ENCODE results near the gene ART4.

The ART4 gene

DNA sequence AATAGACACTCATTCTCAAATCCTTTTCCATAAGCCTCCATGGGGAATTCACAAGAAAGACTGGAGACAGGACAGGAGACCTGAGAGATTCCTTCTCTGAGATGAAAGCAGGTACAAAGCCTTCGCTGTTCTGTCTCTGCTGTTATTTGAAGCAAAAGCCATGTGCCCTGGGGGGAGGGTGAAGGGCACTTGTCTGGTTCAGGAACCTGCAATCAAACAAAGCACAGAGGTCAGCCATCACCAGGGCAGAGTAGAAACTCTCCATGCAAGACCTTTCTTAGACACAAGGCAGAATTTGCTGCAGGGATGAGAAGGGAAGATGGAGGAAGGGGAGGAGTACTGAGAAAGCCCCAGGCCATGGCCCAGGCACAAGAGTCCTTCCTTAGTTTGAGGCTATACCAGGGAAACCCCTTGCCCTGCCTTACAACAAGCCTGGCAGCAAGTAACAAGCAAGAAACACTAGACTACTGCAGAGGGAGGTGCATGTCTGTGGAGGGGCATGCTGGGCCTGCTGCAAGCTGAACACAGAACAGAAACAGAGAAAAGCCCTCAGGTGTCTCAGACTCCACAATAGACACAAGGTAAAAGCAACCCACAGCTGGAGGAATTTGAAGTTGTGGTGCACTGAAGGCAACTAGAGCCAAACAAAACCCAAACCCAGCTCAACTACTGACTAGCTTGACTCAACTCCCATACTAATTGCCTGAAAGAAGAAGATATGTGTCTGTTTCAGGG is 7.8 kb upstream of the ART4 start:
- no peak for DNase-seq (ENCODE audit: low read depth)

DNA sequence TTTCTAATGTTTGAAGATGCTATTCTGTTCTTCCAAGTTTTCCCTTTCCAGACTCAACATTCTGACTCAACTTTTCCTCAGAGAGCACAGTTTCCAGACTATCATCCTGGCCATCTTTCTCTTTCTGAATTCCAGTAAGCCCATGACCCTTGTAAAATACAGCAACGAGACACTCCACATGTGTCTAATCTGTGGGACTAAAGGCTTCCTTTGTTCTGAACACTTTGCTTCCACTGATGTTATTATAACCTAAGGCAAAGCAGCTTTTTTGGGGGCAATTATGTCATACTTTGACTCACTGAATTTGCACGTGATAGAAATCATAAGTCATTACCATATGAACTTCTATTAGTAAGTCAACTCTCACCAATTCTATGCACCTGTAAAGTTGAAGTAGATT is 6.3 kb upstream of the ART4 start:
- no peak for DNase-seq (ENCODE audit: low read depth)

GRCh38 chr12:14846876-14847580 is 3.7 kb upstream of the ART4 start:
- no peak for DNase-seq (ENCODE audit: low read depth)

DNA sequence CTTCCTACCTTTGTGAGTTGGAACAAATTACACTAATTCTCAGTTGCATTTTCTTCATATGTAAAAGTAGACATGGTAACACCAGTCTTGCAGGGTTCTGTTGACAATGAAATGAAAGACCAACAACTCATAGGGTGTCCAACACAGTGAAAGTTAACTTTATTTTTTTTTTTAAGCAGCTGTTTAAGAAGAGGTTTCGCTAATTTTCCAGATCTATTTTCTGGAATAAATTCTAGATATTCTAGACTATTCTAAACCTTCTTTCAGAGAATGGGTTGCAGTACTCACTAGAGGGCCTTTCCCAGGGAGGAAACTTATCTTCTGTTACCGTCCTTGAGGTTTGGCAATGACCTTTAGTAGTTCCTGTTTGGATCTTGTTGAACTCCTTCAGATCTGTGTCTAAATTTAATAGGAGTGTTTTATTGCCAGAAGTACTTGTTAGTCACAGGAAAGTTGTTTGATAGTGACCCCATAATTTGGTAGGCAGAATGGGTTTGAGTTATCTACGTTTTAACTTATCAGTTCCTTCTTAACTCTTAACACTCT is 2.8 kb upstream of the ART4 start:
- DNase-seq (ENCODE audit: low read depth), result no peak

DNA sequence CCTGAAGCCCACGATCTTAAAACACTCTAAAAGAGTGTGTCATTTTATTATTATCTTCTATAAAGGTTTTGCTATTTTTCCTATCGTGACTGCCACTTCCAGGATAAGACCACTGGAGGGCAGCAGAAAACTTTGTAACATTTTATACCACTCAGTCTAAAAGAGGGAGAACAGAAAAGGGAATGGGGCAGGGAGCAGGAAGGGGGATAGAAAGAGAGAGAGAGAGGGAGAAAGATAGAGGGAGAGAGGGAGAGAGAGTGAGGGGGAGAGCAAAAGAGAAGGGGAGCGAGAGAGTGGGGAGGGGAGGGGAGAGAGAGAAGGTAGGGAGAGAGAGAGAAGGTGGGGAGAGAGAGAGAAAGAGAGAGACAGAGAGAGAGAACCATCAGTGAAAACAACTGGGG is 2.0 kb upstream of the ART4 start:
- DNase-seq (ENCODE audit: low read depth), result no peak

- DNase-seq (ENCODE audit: low read depth), result no peak
Measured at GRCh38 chr12:14844401-14844800, 1.1 kb upstream of the ART4 start.

- DNase-seq (ENCODE audit: low read depth), result no peak
Measured at GRCh38 chr12:14842315-14842714, 1.0 kb downstream of the ART4 start.

DNA sequence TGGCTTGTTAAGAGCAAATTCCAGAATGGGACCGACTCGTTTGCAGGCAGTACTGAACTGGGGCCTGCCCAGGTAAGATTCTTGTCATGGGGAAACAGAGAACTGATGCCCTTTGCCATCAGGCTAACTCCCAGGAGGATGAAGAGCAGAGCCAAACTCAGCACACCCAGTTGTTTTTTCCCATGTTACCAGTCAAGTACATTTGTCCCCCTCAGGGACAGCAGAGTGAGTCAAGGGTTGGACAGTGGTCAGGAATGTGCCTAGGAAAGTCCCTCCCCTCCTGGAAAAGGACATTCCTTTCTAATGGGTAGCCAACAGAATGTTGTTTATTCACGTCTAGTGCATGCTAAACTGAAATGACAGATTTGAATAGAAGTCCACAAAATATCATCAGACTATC is 1.6 kb downstream of the ART4 start:
- DNase-seq (ENCODE audit: low read depth), result no peak

GRCh38 chr12:14840616-14841015 is 2.7 kb downstream of the ART4 start:
- no peak for DNase-seq (ENCODE audit: low read depth)

GRCh38 chr12:14839262-14839661 is 4.1 kb downstream of the ART4 start:
- no peak for DNase-seq (ENCODE audit: low read depth)

GRCh38 chr12:14836336-14837210 is 6.8 kb downstream of the ART4 start:
- no peak for DNase-seq (ENCODE audit: low read depth)

DNA sequence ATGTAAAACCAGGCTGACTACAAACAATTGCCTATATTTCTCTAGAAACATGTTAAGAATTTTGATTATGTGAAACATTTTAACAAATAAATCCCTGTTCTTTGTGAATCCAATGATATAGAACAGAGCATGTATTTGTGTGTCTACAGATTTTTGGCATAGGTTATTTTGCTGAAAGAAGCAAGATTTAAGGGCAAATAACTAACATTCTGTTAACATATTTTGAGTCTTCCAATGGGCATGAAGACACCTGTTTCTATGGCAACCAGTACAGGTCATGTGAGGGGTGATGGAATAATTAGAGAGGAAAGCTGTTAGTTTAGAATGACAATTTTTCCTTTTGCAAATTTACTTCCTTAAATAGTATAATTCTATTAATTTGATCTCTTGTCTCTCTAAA is 8.8 kb downstream of the ART4 start:
- DNase-seq (ENCODE audit: low read depth), result no peak

- DNase-seq (ENCODE audit: low read depth), result no peak
Measured at GRCh38 chr12:14833952-14834351, 9.4 kb downstream of the ART4 start.

DNA sequence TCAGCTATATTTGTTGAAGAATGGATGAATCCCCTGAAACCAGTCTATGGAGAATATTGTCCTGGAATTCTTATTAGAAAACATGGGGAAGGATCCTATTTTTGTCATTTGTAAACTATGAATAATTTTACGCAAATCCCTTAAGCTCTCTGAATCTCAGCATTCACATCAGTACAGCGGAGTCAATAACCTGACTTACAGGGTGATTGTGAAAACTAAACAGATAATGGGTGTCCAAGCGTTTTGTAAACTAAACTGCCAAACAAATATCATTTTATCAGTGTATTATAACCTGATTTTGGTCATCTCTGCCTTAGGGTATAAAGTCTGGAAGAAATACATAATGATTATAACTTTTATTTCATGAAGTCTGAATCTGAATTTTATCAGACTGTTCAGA is 10.0 kb downstream of the ART4 start:
- DNase-seq (ENCODE audit: low read depth), result no peak

GRCh38 chr12:14828892-14829291 is 14.4 kb downstream of the ART4 start:
- DNase-seq (ENCODE audit: low read depth), result no peak

DNA sequence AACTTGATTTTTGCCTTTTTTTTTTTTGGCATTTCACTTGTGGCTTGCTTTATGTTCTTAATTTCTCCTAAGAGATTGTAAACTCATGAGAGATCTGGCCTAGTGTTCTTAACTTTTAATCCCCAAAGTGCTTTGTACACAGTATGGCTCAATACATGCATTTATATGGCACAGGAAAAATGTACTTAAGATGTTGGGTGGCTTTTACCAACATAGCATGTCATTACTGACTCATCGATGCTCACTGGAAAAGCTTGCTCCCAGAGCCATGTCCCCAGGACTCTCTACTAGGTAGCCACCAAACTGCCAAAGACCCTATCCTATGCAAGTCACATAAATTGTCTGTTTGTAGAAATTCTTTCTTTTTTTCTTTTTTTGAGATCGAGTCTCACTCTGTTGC is 16.3 kb downstream of the ART4 start:
- no peak for DNase-seq (ENCODE audit: low read depth)

GRCh38 chr12:14826491-14826890 is 16.8 kb downstream of the ART4 start:
- no peak for DNase-seq (ENCODE audit: low read depth)

DNA sequence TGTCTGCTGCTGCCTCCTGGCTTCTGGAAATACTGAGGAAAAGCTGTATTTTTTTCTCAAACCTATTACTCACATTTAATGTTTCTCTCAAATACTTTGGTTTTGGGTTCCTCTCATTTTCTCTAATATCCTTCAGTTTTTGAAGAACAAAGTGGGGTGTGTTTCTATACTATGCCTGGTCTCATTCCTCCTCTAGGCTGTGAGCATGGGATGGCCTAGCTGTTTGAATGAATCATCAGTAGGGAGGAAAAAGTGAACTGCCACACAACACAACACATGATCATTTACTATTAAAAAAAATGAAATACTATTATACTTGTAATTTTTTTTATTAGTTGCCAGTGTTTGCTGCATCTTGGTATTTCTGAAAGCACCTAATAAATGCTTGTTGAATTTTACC is 18.1 kb downstream of the ART4 start:
- no peak for DNase-seq (ENCODE audit: low read depth)

DNA sequence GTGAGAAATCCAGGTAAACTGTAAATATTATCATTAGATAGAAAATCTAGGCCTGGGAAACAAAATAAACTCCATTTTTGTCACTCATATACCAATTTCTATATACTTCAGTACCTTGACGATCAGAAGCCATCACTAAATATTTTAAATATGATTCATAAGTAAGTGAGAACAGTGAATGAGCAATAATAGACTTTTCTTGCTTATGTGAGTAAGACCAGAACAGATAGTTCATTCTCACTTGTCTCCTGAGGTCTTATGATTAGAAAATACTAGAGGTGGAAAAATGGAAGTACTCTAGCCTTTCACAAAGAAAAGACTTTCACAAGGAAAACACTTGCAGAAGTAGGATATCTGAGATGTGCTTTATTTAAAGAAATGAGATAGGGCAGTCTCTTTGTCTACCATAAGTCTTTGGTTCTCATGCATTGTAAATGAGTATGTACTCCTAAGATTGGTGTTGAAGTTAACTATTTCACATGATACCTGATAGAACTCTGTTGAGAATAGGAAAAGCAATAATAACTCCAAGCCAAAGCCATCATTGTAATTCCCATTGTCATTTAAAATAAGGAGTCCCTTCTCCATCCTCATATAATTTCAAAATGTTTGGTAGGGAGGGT is 19.2 kb downstream of the ART4 start:
- no peak for DNase-seq (ENCODE audit: low read depth)

GRCh38 chr12:14814014-14814413 is 29.3 kb downstream of the ART4 start, which contains the start of gene SMCO3:
TSS of gene SMCO3 (minus strand) at chr12:14814182. CDS start at chr12:14806680, 7,502 bp downstream.
- no peak for DNase-seq (ENCODE audit: low read depth)

DNA sequence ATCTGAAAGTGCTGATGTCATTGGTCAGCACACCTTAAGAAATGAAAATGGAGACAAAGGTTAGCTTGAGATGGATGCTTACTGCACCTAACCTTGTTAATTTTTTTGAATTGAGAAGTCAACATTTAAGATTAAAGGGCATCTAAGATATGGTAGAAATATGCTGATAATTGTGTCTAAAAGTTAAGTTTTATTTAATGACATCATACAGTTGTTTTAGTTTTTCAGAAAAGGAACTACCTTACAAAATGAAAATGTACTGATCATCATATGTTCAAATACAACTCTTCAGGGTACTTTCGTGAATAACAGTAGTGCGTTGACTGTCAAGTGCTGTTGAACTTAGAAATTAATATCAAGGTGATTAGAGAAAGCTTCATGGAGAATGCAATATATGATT is 31.8 kb downstream of the ART4 start:
- no peak for DNase-seq (ENCODE audit: low read depth)

- no peak for DNase-seq (ENCODE audit: low read depth)
Measured at GRCh38 chr12:14810953-14811483, 32.3 kb downstream of the ART4 start.

All from activated T-helper 9 cell treated with anti-CD3 and anti-CD28 coated beads, Interleukin-2, amount 50 U/mL, for 16 hours (primary cell).